Transverse colon (tissue), 4 donors: ENCODE results near the gene STXBP5L. TPM values are rescaled to one million over a fixed set of nuclear protein-coding genes. Genes with fewer than 3 reads are reported as not detected.

Source experiments
- DNase-seq: peaks from one replicate; pipeline ENCODE4 v3.0.0-alpha.2; 2019
- H3K27ac ChIP-seq, 4 donors: fragments of 200-600 bp; sonication (generic); 2 replicates each; pipeline ENCODE4 v1.5.1; 2016 to 2018; ENCODE audit warnings: inconsistent platforms in 4 of 4
- H3K27me3 ChIP-seq: fragments of 200-600 bp; sonication (generic); 2 replicates; pipeline ENCODE4 v1.5.1; 2017; ENCODE audit warnings: inconsistent platforms
- H3K36me3 ChIP-seq, 4 donors: fragments of 200-600 bp; sonication (generic); 2 replicates each; pipeline ENCODE4 v1.5.1; 2017 to 2019; ENCODE audit warnings: inconsistent platforms in 4 of 4
- H3K4me1 ChIP-seq, 4 donors: fragments of 200-600 bp; sonication (generic); 2 replicates each; pipeline ENCODE4 v1.5.1; 2017 to 2020; ENCODE audit warnings: inconsistent platforms in 4 of 4
- H3K4me3 ChIP-seq, 4 donors: fragments of 200-600 bp; sonication (generic); 1 replicate in 1 of 4; 2 replicates in 3 of 4; pipeline versions ENCODE4 v1.5.1 to v1.6.1; 2017 to 2019; ENCODE audit warnings: inconsistent platforms in 4 of 4
- H3K9me3 ChIP-seq, 2 donors: fragments of 200-600 bp; sonication (generic); 2 replicates each; pipeline ENCODE4 v1.5.1; 2017 to 2019; ENCODE audit warnings: inconsistent platforms in 2 of 2
- CTCF ChIP-seq, 5 experiments: fragments of 200-600 bp in 3 of 5; fragments of 450-650 bp in 2 of 5; sonication (generic) in 3 of 5; IDR thresholded peaks; 1 replicate in 2 of 5; 2 replicates in 3 of 5; pipeline ENCODE4 v1.5.1; 2016 to 2017; ENCODE audit warnings: antibody characterized with exemption in 5 of 5, inconsistent platforms in 3 of 5, mild to moderate bottlenecking in 2 of 5, moderate library complexity in 1 of 5
- EP300 ChIP-seq: sonication (generic); formaldehyde crosslinking; IDR thresholded peaks from one replicate; pipeline ENCODE4 v1.6.1; 2017; ENCODE audit warnings: antibody characterized with exemption, low read depth
- POLR2A ChIP-seq: fragments of 450-650 bp; IDR thresholded peaks from one replicate; pipeline ENCODE4 v1.6.1; 2016; ENCODE audit warnings: antibody characterized with exemption, mild to moderate bottlenecking, moderate library complexity
- POLR2AphosphoS5 ChIP-seq, 3 donors: sonication (generic); formaldehyde crosslinking; IDR thresholded peaks; one replicate each; pipeline ENCODE4 v1.6.1; 2016; ENCODE audit warnings: antibody characterized with exemption in 3 of 3
- WGBS, 2 donors: methylation state at CpG; one replicate each; pipeline ENCODE4 v1.1.5; 2018; ENCODE audit warnings: low coverage in 1 of 2; 5-methylcytosine and 5-hydroxymethylcytosine counted together
- in situ Hi-C, 4 donors: fragments of 200-750 bp; cut with MboI; loops; one replicate each; pipeline versions ENCODE4 v1.15.0 to v1.15.1; 2017; ENCODE audit warnings: low sequenced_read_pairs in 3 of 4, low pct_ligation_motif_present in 1 of 4, low pct_unique_long_range_greater_than_20kb in 1 of 4
- intact Hi-C: fragments of 100-400 bp; cut with DNase I; formaldehyde crosslinking; loops from one replicate; pipeline ENCODE4 v1.15.1; 2023; ENCODE audit warnings: low total_unique reads
- total RNA-seq, 4 donors: library from RNA; depleted of rRNA; stranded (reverse); fragments of >200 nt; gene quantifications; one replicate each; pipeline ENCODE4 v1.1.0, GENCODE V29; 2016

STXBP5L gene
- total RNA-seq, 4 donors from 2014 or later, result 0.40 to 9.4 (median 1.3) TPM

- in situ Hi-C loops, result no loop called here
Measured at GRCh38 chr3:121399820-121400219, 491.8 kb downstream of the STXBP5L start.

GRCh38 chr3:121405631-121406030 lies 497.6 kb downstream of the STXBP5L start:
- H3K27me3 ChIP-seq, result no peaks in the 10 kb centered on the region
- H3K4me1 ChIP-seq, result no peaks in the 10 kb centered on the region
- TF ChIP-seq CTCF (IDR thresholded peaks at IDR 0.05) (no peak), POLR2AphosphoS5 (IDR thresholded peaks at IDR 0.05) (no peak), EP300 (no peak), POLR2A (no peak)
- in situ Hi-C loops (no loop called here), intact Hi-C loops (no loop called here)
- DNase-seq, result no peak
- no peaks in the 10 kb centered on the region for H3K36me3 ChIP-seq
- 36 to 60% methylated on average over 1 of the region's 1 CpG for WGBS, 2 donors
- no peak overlapping the region for H3K4me3 ChIP-seq
- H3K27ac ChIP-seq, result no peak overlapping the region
- no peaks in the 10 kb centered on the region for H3K9me3 ChIP-seq

More at GRCh38 chr3:121399820-121400219, 491.8 kb downstream of the STXBP5L start:
- TF ChIP-seq POLR2AphosphoS5 (IDR thresholded peaks at IDR 0.05), result no peak
- no peaks in the 10 kb centered on the region for H3K4me1 ChIP-seq
- H3K9me3 ChIP-seq, result no peaks in the 10 kb centered on the region
- intact Hi-C loops, result no loop called here
- DNase-seq, result no peak
- no peak overlapping the region for H3K4me3 ChIP-seq
- H3K27me3 ChIP-seq, result no peaks in the 10 kb centered on the region
- no peaks in the 10 kb centered on the region for H3K36me3 ChIP-seq
- H3K27ac ChIP-seq, result no peak overlapping the region

GRCh38 chr3:121411523-121411922 lies 503.5 kb downstream of the STXBP5L start:
- 79 to 86% methylated on average over 1 of the region's 1 CpG for WGBS, 2 donors
- in situ Hi-C loops, result no loop called here
- no peaks in the 10 kb centered on the region for H3K27me3 ChIP-seq
- TF ChIP-seq POLR2A (no peak), EP300 (no peak), POLR2AphosphoS5 (IDR thresholded peaks at IDR 0.05) (no peak), CTCF (IDR thresholded peaks at IDR 0.05) (no peak)
- H3K36me3 ChIP-seq, result no peaks in the 10 kb centered on the region
- H3K9me3 ChIP-seq, result no peaks in the 10 kb centered on the region
- no peak overlapping the region for H3K27ac ChIP-seq
- no peak for DNase-seq
- intact Hi-C loops, result loop anchor here (2.0 kb wide), 1 partner anchor 45 kb away; no protein-coding TSS in a partner anchor
- no peaks in the 10 kb centered on the region for H3K4me1 ChIP-seq
- no peak overlapping the region for H3K4me3 ChIP-seq

GRCh38 chr3:121414924-121415323 lies 506.9 kb downstream of the STXBP5L start:
- no peak for TF ChIP-seq EP300
- TF ChIP-seq POLR2AphosphoS5 (IDR thresholded peaks at IDR 0.05), result no peak
- TF ChIP-seq POLR2A, result no peak
- no peak for TF ChIP-seq CTCF (IDR thresholded peaks at IDR 0.05)
- no peak for DNase-seq
- Histone ChIP-seq H3K27me3 (no peaks in the 10 kb centered on the region), H3K36me3 (no peaks in the 10 kb centered on the region), H3K4me1 (no peaks in the 10 kb centered on the region), H3K9me3 (no peaks in the 10 kb centered on the region), H3K27ac (no peak overlapping the region), H3K4me3 (no peak overlapping the region)
- in situ Hi-C loops, result no loop called here
- intact Hi-C loops, result no loop called here
- 79 to 90% methylated on average over 2 of the region's 2 CpGs for WGBS, 2 donors

- H3K9me3 ChIP-seq, result no peaks in the 10 kb centered on the region
- intact Hi-C loops (no loop called here), in situ Hi-C loops (no loop called here)
- DNase-seq, result no peak
- WGBS, 2 donors, result 96% methylated on average over 6 of the region's 6 CpGs
- H3K27ac ChIP-seq, result no peak overlapping the region
- TF ChIP-seq CTCF (IDR thresholded peaks at IDR 0.05), result no peak
- TF ChIP-seq POLR2A, result no peak
- TF ChIP-seq POLR2AphosphoS5 (IDR thresholded peaks at IDR 0.05), result no peak
- no peak for TF ChIP-seq EP300
- no peaks in the 10 kb centered on the region for H3K4me1 ChIP-seq
- H3K27me3 ChIP-seq, result no peaks in the 10 kb centered on the region
- H3K36me3 ChIP-seq, result no peaks in the 10 kb centered on the region
- no peak overlapping the region for H3K4me3 ChIP-seq
Measured at GRCh38 chr3:121418182-121418581, 510.2 kb downstream of the STXBP5L start.
